NCI-H226 (cell line): ENCODE measurements around the gene NKIRAS2.

Experiments
- DNase-seq: peaks from one replicate; pipeline ENCODE4 v3.0.0-alpha.2; 2015

The NKIRAS2 gene

GRCh38 chr17:42059815-42060214 is 39.9 kb downstream of the NKIRAS2 start:
- no peak for DNase-seq

DNA sequence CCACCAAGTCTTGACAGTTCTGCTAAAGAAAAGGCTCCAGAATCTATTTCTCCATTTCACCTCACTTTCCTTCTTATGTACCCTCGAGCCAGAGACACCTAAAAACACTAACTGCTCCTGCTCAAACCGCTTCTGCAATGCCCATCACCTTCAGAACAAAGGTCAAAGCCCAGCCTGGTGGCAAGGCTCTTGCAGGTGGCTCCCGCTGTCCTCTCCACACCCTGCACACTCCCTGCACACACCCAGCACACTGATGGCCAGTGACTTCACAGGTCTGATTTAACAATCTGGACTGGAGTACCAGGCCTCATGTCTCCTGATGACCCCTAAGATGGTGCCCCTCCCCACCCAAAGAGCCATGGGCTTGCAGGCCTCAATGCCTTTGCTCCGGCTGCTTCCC is 40.3 kb downstream of the NKIRAS2 start:
- no peak for DNase-seq

DNA sequence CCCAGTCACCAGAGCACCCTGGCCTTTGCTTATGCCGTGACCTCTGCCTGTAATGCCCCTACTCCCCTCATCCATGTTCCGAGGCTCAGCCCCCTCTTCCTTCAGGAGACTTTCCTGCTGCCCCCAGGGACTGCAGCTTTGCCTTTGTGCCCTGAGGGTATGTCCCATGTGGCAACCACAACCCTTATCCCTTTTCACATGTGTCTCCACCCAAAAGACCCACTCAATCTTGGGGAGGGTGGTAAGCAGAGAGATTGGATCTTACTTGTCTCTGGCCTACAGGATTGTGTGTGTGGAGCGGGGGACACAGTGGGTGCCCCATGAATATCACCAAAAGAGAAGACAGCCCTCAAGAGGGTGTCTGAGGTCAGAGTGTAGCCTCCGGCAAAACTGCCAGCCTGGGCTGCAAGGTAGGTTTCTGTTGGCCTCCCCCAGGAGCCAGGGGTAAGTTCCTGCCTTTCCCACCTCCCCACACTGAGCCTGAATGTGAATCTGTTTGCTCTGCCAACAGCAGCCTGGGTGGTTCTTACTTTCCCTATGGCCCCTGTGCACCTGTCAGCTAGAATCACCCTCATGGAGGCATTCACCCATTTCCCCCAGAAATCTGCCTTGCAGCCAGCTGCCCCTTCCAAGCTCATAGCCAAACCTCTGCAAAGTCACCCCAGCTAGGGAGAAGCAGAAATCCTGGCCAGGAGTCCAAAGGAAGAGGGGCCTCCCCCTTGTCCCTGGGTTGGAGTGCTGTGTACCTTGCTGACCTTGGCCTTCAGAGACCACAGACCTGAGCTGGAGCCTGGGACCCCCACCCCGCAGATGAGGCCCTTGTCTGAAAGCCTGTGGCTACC is 42.0 kb downstream of the NKIRAS2 start:
- no peak for DNase-seq

- DNase-seq: no peak
Measured at GRCh38 chr17:42062681-42063080, 42.8 kb downstream of the NKIRAS2 start.

GRCh38 chr17:42065201-42065600 is 45.3 kb downstream of the NKIRAS2 start:
- no peak for DNase-seq

GRCh38 chr17:42067371-42068091 is 47.6 kb downstream of the NKIRAS2 start:
- no peak for DNase-seq

GRCh38 chr17:42068979-42069378 is 49.1 kb downstream of the NKIRAS2 start:
- no peak for DNase-seq

GRCh38 chr17:42071810-42072209 is 51.9 kb downstream of the NKIRAS2 start:
- DNase-seq: no peak

DNA sequence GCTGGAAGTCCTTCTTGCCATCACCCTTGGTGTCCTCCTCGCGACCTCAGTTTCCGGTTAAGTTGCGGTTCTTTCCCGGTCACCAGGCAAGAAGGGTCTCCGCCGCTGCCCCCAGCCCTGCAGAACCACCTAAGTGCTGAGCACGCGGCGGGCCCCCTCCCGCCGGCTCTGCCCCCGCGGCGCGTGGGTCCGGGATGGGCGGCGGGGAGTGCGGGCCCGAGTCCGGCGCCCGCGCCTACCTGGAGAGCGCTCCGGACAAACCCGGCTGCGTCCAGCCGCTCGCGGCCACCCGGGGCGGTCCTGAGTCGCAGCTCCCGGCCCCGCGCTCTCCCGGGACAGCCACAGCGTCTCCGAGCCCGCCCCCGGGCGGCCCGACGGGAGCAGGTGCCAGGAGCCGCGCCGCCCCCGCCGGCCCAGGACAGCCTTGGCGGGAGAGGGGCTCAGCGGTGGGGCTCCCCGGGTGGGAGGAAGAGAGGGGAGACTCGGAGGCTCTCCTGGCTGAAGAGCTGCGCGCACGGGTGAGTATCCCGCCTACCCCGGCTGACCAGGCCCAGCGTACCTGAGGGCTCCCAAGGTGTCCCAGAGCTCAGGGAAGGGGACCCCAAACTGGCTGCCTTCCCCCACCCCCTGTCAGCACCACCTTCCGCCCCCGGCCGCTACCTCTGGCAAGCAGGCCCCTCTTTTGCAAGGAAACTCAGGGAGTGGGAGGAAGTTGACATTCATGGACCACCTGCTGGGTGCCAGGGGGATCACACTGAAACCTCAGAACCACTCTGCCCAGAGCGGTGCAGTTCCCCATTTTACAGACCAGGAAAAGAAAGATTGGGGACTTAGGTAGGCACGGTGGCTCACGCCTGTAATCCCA is 52.7 kb downstream of the NKIRAS2 start:
- no peak for DNase-seq
